PC-9 (cell line): ENCODE results near the gene FTO. TPM values are rescaled to one million over a fixed set of nuclear protein-coding genes. Genes with fewer than 3 reads are reported as not detected.

ENCODE experiments used
- BruUV-seq: library from RNA; stranded (reverse); fragments of 400-500 nt; replicated peaks from 2 replicates; lab custom pipeline; 2021; lab: Mats Ljungman, UMichigan
- CTCF ChIA-PET: fragments of 300-600 bp; sonication (Branson Sonifier 250); formaldehyde crosslinking; loops from one replicate; lab custom pipeline; 2022; ENCODE audit warnings: antibody characterized with exemption; lab: Charles Lee
- POLR2A ChIA-PET: fragments of 300-600 bp; sonication (Branson Sonifier 250); formaldehyde crosslinking; loops from one replicate; lab custom pipeline; 2022; ENCODE audit warnings: antibody characterized with exemption; ENCODE audit not compliant: unreplicated experiment; lab: Charles Lee
- DNase-seq, 2 experiments: peaks; one replicate each; pipeline versions ENCODE4 v3.0.0 to v3.0.0-alpha.2; 2015 to 2022; ENCODE audit warnings: mixed read lengths in 1 of 2
- H2AFZ ChIP-seq: fragments of 200-600 bp; sonication (generic); 2 replicates; pipeline ENCODE4 v1.8.1; 2017; ENCODE audit warnings: antibody characterized with exemption
- H3F3A ChIP-seq: fragments of 200-600 bp; sonication (generic); 2 replicates; pipeline ENCODE4 v1.8.1; 2017; ENCODE audit warnings: antibody characterized with exemption, mild to moderate bottlenecking, low read depth; ENCODE audit not compliant: insufficient read depth
- H3K27ac ChIP-seq: fragments of 200-600 bp; sonication (generic); 2 replicates; pipeline ENCODE4 v1.6.1; 2016; ENCODE audit warnings: mixed run types
- H3K27me3 ChIP-seq: fragments of 200-600 bp; sonication (generic); 2 replicates; pipeline ENCODE4 v1.6.1; 2016; ENCODE audit warnings: low read depth, mixed run types; ENCODE audit not compliant: insufficient read depth
- H3K36me3 ChIP-seq: fragments of 200-600 bp; sonication (generic); 2 replicates; pipeline ENCODE4 v1.6.1; 2016; ENCODE audit warnings: low read depth, mixed run types
- H3K4me1 ChIP-seq: fragments of 200-600 bp; sonication (generic); replicated peaks from 2 replicates; pipeline ENCODE4 v1.6.1; 2016; ENCODE audit warnings: mixed run types; ENCODE audit not compliant: insufficient read depth
- H3K4me2 ChIP-seq: fragments of 200-600 bp; sonication (generic); 2 replicates; pipeline ENCODE4 v1.6.1; 2017; ENCODE audit warnings: mixed run types
- H3K4me3 ChIP-seq: fragments of 200-600 bp; sonication (generic); 2 replicates; pipeline ENCODE4 v1.6.1; 2016; ENCODE audit warnings: mixed run types
- H3K79me2 ChIP-seq: fragments of 200-600 bp; sonication (generic); 2 replicates; pipeline ENCODE4 v1.6.1; 2017; ENCODE audit warnings: low read depth, mixed run types
- H3K9me2 ChIP-seq: fragments of 200-600 bp; sonication (generic); 2 replicates; pipeline ENCODE4 v1.8.1; 2017; ENCODE audit warnings: mild to moderate bottlenecking; ENCODE audit not compliant: insufficient read depth
- H3K9me3 ChIP-seq: fragments of 200-600 bp; sonication (generic); 2 replicates; pipeline ENCODE4 v1.8.1; 2016; ENCODE audit warnings: low read depth; ENCODE audit not compliant: insufficient read depth
- H4K20me1 ChIP-seq: fragments of 200-600 bp; sonication (generic); 2 replicates; pipeline ENCODE4 v1.8.1; 2017; ENCODE audit not compliant: insufficient read depth
- CTCF ChIP-seq: fragments of 200-600 bp; sonication (generic); conservative IDR thresholded peaks from 2 replicates; pipeline ENCODE4 v1.6.1; 2017; ENCODE audit warnings: mixed run types, antibody characterized with exemption, mild to moderate bottlenecking, moderate library complexity
- EZH2 ChIP-seq: fragments of 200-600 bp; sonication (generic); IDR thresholded peaks from 2 replicates; pipeline ENCODE4 v1.8.0; 2017; ENCODE audit warnings: antibody characterized with exemption, low read depth
- intact Hi-C: fragments of 100-400 bp; cut with micrococcal nuclease; formaldehyde crosslinking; loops from one replicate; pipeline ENCODE4 v1.10.0; 2022; ENCODE audit not compliant: unreplicated experiment
- total RNA-seq: library from RNA; stranded (reverse); gene quantifications from 2 replicates; pipeline ENCODE4 v1.2.3, GENCODE V29; 2021

FTO gene
- total RNA-seq, 1 experiment from 2014 or later, result 58.1 TPM

- H3K27ac ChIP-seq, result no peak overlapping the region
- no peaks in the 10 kb centered on the region for H3F3A ChIP-seq
- H3K9me2 ChIP-seq, result no peaks in the 10 kb centered on the region
- H3K79me2 ChIP-seq, result no peaks in the 10 kb centered on the region
- CTCF ChIA-PET, result no interaction called here
- H3K4me3 ChIP-seq, result no peak overlapping the region
- H3K4me1 ChIP-seq, result no peaks in the 10 kb centered on the region
- no peaks in the 10 kb centered on the region for H3K9me3 ChIP-seq
- BruUV-seq, result no TSS peak
- no peak overlapping the region for H3K4me2 ChIP-seq
- no peak for DNase-seq
- H2AFZ ChIP-seq, result no peak overlapping the region
- POLR2A ChIA-PET, result no interaction called here
- intact Hi-C loops, result no loop called here
- H3K36me3 ChIP-seq, result no peaks in the 10 kb centered on the region
- no peaks in the 10 kb centered on the region for H3K27me3 ChIP-seq
- TF ChIP-seq EZH2 (no peak), CTCF (no peak)
- H4K20me1 ChIP-seq, result no peaks in the 10 kb centered on the region
Observed at GRCh38 chr16:54118846-54119245, 414.9 kb downstream of the FTO start.

- Histone ChIP-seq H3K27ac (no peak overlapping the region), H3K9me2 (no peaks in the 10 kb centered on the region), H3K4me1 (no peaks in the 10 kb centered on the region), H3K79me2 (no peaks in the 10 kb centered on the region), H3K9me3 (no peaks in the 10 kb centered on the region), H3K36me3 (no peaks in the 10 kb centered on the region), H3F3A (no peaks in the 10 kb centered on the region), H3K4me3 (no peak overlapping the region), H2AFZ (no peak overlapping the region), H3K4me2 (no peak overlapping the region), H4K20me1 (no peaks in the 10 kb centered on the region), H3K27me3 (no peaks in the 10 kb centered on the region)
- TF ChIP-seq CTCF, result no peak
- no peak for TF ChIP-seq EZH2
- intact Hi-C loops, result no loop called here
- no peak for DNase-seq
- POLR2A ChIA-PET, result no interaction called here
- CTCF ChIA-PET, result no interaction called here
- no TSS peak for BruUV-seq
Observed at GRCh38 chr16:54120846-54121480, 417.0 kb downstream of the FTO start.

GRCh38 chr16:54121539-54122295, 417.8 kb downstream of the FTO start:
- H3K9me2 ChIP-seq, result no peaks in the 10 kb centered on the region
- no peaks in the 10 kb centered on the region for H3K36me3 ChIP-seq
- ChIA-PET CTCF (no interaction called here), POLR2A (no interaction called here)
- no peak overlapping the region for H3K4me2 ChIP-seq
- H3F3A ChIP-seq, result no peaks in the 10 kb centered on the region
- H3K4me3 ChIP-seq, result no peak overlapping the region
- H3K79me2 ChIP-seq, result no peaks in the 10 kb centered on the region
- H3K9me3 ChIP-seq, result no peaks in the 10 kb centered on the region
- TF ChIP-seq CTCF (no peak), EZH2 (no peak)
- no peak overlapping the region for H2AFZ ChIP-seq
- no peak overlapping the region for H3K27ac ChIP-seq
- H3K27me3 ChIP-seq, result no peaks in the 10 kb centered on the region
- intact Hi-C loops, result no loop called here
- no peaks in the 10 kb centered on the region for H3K4me1 ChIP-seq
- no peaks in the 10 kb centered on the region for H4K20me1 ChIP-seq
- no TSS peak for BruUV-seq
- DNase-seq, result no peak
